ENCODE data around the gene C8B. TPM values are rescaled to one million over a fixed set of nuclear protein-coding genes. Genes with fewer than 3 reads are reported as not detected.
A peak's percentile ranks its signal among the peaks of the same experiment; 100 is the strongest.

Gene C8B
- total RNA-seq, 4 donors from 2014 or later = not detected

DNA sequence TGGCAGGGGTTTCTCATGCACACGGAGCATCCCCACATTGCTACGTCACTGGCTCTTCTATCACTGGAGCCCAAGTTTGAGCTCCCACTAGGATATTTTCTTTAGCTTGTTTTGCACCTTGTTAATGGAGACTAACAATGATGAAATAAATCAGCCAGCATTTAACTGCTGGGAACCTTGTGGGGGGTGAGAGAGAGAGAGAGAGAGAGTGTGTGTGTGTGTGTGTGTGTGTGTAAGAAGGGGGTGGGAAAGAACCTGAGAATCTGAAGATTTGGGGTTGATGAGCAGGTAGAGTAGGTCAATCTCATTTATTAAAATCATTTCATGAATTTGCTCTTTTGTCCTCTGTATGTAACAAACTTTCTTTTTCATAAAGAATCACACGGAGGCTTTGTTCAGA is 624 bp downstream of the C8B start:
- H3K9me3 ChIP-seq = peaks cover 0 to 9% (median 0%) of the 10 kb centered on the region in 3 donors
- H3K27ac ChIP-seq = no peak overlapping the region
- no peaks in the 10 kb centered on the region for H3K36me3 ChIP-seq
- ATAC-seq = no peak
- no peaks in the 10 kb centered on the region for H3K4me1 ChIP-seq
- 78% methylated on average over 1 of the region's 3 CpGs for WGBS, 2 donors (ENCODE audit: low coverage in 1 of 2)
- H3K27me3 ChIP-seq = peaks cover 5% of the 10 kb centered on the region
- no peak overlapping the region for H3K4me3 ChIP-seq
- TF ChIP-seq, protein P1, sequence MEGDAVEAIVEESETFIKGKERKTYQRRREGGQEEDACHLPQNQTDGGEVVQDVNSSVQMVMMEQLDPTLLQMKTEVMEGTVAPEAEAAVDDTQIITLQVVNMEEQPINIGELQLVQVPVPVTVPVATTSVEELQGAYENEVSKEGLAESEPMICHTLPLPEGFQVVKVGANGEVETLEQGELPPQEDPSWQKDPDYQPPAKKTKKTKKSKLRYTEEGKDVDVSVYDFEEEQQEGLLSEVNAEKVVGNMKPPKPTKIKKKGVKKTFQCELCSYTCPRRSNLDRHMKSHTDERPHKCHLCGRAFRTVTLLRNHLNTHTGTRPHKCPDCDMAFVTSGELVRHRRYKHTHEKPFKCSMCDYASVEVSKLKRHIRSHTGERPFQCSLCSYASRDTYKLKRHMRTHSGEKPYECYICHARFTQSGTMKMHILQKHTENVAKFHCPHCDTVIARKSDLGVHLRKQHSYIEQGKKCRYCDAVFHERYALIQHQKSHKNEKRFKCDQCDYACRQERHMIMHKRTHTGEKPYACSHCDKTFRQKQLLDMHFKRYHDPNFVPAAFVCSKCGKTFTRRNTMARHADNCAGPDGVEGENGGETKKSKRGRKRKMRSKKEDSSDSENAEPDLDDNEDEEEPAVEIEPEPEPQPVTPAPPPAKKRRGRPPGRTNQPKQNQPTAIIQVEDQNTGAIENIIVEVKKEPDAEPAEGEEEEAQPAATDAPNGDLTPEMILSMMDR (IDR thresholded peaks at IDR 0.05) = no peak
- TF ChIP-seq POLR2AphosphoS5 (IDR thresholded peaks at IDR 0.05) (no peak), EP300 (IDR thresholded peaks at IDR 0.05) (no peak), POLR2A (IDR thresholded peaks at IDR 0.05) (no peak)

DNA sequence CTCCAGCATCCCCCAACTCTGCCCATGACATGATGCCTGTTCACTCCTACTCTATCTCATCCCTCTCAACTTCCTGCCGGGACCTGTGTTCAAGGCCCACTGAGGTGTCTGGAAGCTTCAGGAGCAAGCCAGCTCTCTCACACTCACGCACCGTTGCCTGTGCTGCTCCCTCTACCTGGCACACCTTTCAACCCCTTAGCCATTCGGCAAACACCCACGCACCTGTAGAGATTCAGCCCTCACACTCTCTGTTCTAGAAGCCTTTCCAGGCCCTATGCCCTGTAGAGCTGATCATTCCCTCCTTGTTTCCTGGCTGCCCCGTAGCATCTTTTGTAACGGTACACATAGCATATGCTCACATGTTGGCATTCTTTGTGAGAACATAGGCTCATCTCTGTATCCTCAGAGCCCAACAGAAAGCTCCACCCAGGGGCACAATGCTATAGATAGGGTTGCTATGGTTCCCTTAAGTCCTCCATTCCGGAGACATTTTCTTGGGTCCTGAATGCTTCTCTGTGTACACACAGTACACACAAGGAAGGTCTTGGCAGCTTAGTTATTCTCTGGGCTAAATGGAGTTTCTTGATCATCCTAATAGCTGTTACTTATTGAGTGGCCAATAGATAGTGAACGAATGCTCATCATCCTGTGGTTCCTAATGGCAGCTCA is 1.3 kb downstream of the C8B start:
- H3K27me3 ChIP-seq = peaks cover 5% of the 10 kb centered on the region
- H3K4me1 ChIP-seq = no peaks in the 10 kb centered on the region
- ATAC-seq = no peak
- peaks cover 0 to 8% (median 0%) of the 10 kb centered on the region in 3 donors for H3K9me3 ChIP-seq
- no peaks in the 10 kb centered on the region for H3K36me3 ChIP-seq
- H3K4me3 ChIP-seq = no peak overlapping the region
- no peak overlapping the region for H3K27ac ChIP-seq
- no peak for TF ChIP-seq POLR2A (IDR thresholded peaks at IDR 0.05)
- TF ChIP-seq EP300 (IDR thresholded peaks at IDR 0.05) = no peak
- TF ChIP-seq, protein P1 (IDR thresholded peaks at IDR 0.05) = no peak
- no peak for TF ChIP-seq POLR2AphosphoS5 (IDR thresholded peaks at IDR 0.05)
- WGBS, 2 donors (ENCODE audit: low coverage in 1 of 2) = 83 to 85% methylated on average over 2 to 9 of the region's 9 CpGs

DNA sequence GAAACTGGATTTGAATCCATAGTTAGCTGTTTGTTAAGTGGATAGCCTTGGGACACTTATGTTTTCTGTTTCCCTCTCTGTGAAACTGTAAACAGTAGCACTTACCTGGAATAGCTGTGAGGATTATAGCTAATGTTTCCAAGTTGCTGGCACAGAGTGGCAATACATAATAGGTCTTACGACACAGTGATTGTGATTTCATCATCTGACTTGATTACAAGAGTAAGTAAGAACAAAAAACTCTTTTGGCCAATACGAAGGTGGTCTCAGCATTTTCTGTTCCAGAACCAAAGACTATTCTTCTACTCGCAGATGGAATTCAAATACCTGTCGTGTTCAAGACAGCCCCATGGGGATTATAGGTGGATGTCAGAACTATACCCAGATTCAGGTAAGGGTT is 2.1 kb downstream of the C8B start:
- Histone ChIP-seq H3K4me1 (no peaks in the 10 kb centered on the region), H3K4me3 (no peak overlapping the region), H3K36me3 (no peaks in the 10 kb centered on the region), H3K9me3 (no peaks in the 10 kb centered on the region), H3K27me3 (peaks cover 5% of the 10 kb centered on the region), H3K27ac (no peak overlapping the region)
- TF ChIP-seq POLR2AphosphoS5 (IDR thresholded peaks at IDR 0.05) (no peak), EP300 (IDR thresholded peaks at IDR 0.05) (no peak)
- TF ChIP-seq, protein P1 (IDR thresholded peaks at IDR 0.05) = no peak
- ATAC-seq = no peak
- 81 to 93% methylated on average over 4 of the region's 4 CpGs for WGBS, 2 donors (ENCODE audit: low coverage in 1 of 2)

DNA sequence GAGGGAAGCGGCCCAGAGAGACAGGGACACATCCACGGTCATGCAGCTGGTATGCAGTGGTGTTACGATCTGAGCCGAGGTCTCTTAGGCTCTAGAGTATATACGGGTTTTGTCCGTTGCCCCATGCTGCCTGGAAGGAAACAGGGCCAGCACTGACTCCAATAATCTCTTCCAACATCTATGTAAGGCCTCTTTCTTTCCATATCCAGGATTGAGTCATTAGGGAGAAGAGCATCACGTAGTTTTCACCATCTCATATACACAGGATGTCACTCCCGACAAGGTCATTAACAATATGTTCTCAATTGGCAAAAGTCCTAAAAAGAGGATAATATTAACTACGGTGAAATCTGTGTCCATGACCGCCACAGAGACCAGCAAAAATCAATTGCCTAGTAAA is 4.4 kb downstream of the C8B start:
- 62 to 71% methylated on average over 8 to 9 of the region's 10 CpGs for WGBS, 2 donors (ENCODE audit: low coverage in 1 of 2)
- peak; percentile 31 for ATAC-seq
- no peaks in the 10 kb centered on the region for H3K9me3 ChIP-seq
- no peak overlapping the region for H3K4me3 ChIP-seq
- no peaks in the 10 kb centered on the region for H3K27me3 ChIP-seq
- no peak for TF ChIP-seq POLR2AphosphoS5 (IDR thresholded peaks at IDR 0.05)
- no peak for TF ChIP-seq EP300 (IDR thresholded peaks at IDR 0.05)
- TF ChIP-seq, protein P1 (IDR thresholded peaks at IDR 0.05) = no peak
- no peak for TF ChIP-seq POLR2A (IDR thresholded peaks at IDR 0.05)
- H3K27ac ChIP-seq = no peak overlapping the region
- no peaks in the 10 kb centered on the region for H3K36me3 ChIP-seq
- H3K4me1 ChIP-seq = no peaks in the 10 kb centered on the region

DNA sequence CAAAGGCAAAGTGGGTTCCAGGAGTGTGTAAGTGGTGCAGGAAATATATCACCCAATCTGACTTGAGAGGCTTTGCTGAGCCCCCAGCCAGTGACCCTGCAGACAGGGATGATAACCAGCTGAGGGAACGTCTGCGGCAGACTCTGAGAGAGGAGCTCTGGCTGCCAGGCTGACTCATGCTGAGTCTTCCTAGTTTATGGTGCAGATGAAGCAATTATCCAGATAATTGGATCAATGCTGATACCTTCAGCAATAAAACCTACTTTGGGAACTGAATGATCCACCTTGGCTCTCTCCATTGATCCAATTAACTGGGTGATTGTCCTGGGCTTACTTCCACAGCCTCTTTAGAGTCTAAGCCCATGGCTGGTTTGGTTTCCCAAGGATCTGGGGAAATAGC is 7.3 kb downstream of the C8B start:
- 40 to 92% methylated on average over 1 to 2 of the region's 2 CpGs for WGBS, 2 donors (ENCODE audit: low coverage in 1 of 2)
- no peaks in the 10 kb centered on the region for H3K4me1 ChIP-seq
- TF ChIP-seq, protein P1 (IDR thresholded peaks at IDR 0.05) = no peak
- no peak for TF ChIP-seq POLR2A (IDR thresholded peaks at IDR 0.05)
- no peak for TF ChIP-seq EP300 (IDR thresholded peaks at IDR 0.05)
- TF ChIP-seq POLR2AphosphoS5 (IDR thresholded peaks at IDR 0.05) = no peak
- H3K9me3 ChIP-seq = no peaks in the 10 kb centered on the region
- no peak overlapping the region for H3K27ac ChIP-seq
- no peak overlapping the region for H3K4me3 ChIP-seq
- no peaks in the 10 kb centered on the region for H3K27me3 ChIP-seq
- no peak for ATAC-seq
- H3K36me3 ChIP-seq = no peaks in the 10 kb centered on the region
